BJ (cell line): ENCODE data around the gene KIF26B. TPM values are rescaled to one million over a fixed set of nuclear protein-coding genes. Genes with fewer than 3 reads are reported as not detected.

Source experiments
- CTCF ChIA-PET: fragments of 350-600 bp; formaldehyde crosslinking; extraction: SDS; loops from one replicate; lab custom pipeline; 2021; ENCODE audit warnings: antibody characterized with exemption, inconsistent platforms; lab: Yijun Ruan, JAX
- POLR2A ChIA-PET: fragments of 300-600 bp; sonication (Branson Sonifier 250); formaldehyde crosslinking; extraction: SDS; loops from one replicate; lab custom pipeline; 2021; ENCODE audit warnings: antibody characterized with exemption; lab: Charles Lee
- DNase-seq: peaks from one replicate; pipeline ENCODE4 v3.0.0-alpha.2; 2011; ENCODE audit warnings: low read depth
- H3K27me3 ChIP-seq: 2 replicates; pipeline ENCODE4 v1.6.0; 2011; ENCODE audit warnings: low read length; ENCODE audit not compliant: control insufficient read depth, insufficient read depth
- H3K36me3 ChIP-seq: 2 replicates; pipeline ENCODE4 v1.5.1; 2011; ENCODE audit warnings: low read length; ENCODE audit not compliant: control insufficient read depth, insufficient read depth
- H3K4me3 ChIP-seq: 2 replicates; pipeline ENCODE4 v1.5.1; 2011; ENCODE audit warnings: low read depth, mild to moderate bottlenecking, control low read depth, low read length
- CTCF ChIP-seq: IDR thresholded peaks from 2 replicates; pipeline ENCODE4 v1.5.1; 2011; ENCODE audit warnings: low read depth, mild to moderate bottlenecking, control low read depth, inconsistent platforms, low read length, moderate library complexity; ENCODE audit not compliant: insufficient read depth
- polyA plus RNA-seq: library from polyadenylated mRNA; depleted of rRNA; stranded (reverse); fragments of >200 nt; gene quantifications from 2 replicates; pipeline ENCODE4 v1.2.3, GENCODE V29; 2011

Gene KIF26B
- polyA plus RNA-seq, 1 experiment: 2.8 TPM

- Histone ChIP-seq H3K36me3 (peaks cover 2% of the 10 kb centered on the region), H3K4me3 (no peak overlapping the region), H3K27me3 (no peaks in the 10 kb centered on the region)
- ChIA-PET POLR2A (no interaction called here), CTCF (no interaction called here)
- TF ChIP-seq CTCF: no peak
- DNase-seq: no peak
These were observed 448.6 kb downstream of the KIF26B start for GRCh38 chr1:245603311-245603865.

- no peak overlapping the region for H3K4me3 ChIP-seq
- peaks cover 3% of the 10 kb centered on the region for H3K36me3 ChIP-seq
- DNase-seq: no peak
- no peak for TF ChIP-seq CTCF
- no peaks in the 10 kb centered on the region for H3K27me3 ChIP-seq
- CTCF ChIA-PET: interaction anchor here (1.7 kb wide), 1 partner anchor 10 kb away, joined by 3 read pairs; no protein-coding TSS in a partner anchor
- POLR2A ChIA-PET: no interaction called here
These were observed 450.2 kb downstream of the KIF26B start for GRCh38 chr1:245604979-245605378.

GRCh38 chr1:245605480-245606156 is 450.8 kb downstream of the KIF26B start:
- ChIA-PET CTCF (interaction anchor here (1.7 kb wide), 1 partner anchor 9 kb away, joined by 3 read pairs; no protein-coding TSS in a partner anchor), POLR2A (interaction anchor here (0.6 kb wide), 1 partner anchor 292 kb away, joined by 3 read pairs; no protein-coding TSS in a partner anchor)
- Histone ChIP-seq H3K27me3 (no peaks in the 10 kb centered on the region), H3K4me3 (no peak overlapping the region), H3K36me3 (peaks cover 3% of the 10 kb centered on the region)
- DNase-seq: peak; percentile 60
- no peak for TF ChIP-seq CTCF

- CTCF ChIA-PET: interaction anchor here (0.5 to 1.7 kb wide), 2 partner anchors 9 to 292 kb away, joined by 3 read pairs; no protein-coding TSS in a partner anchor
These were observed 451.5 kb downstream of the KIF26B start for GRCh38 chr1:245606157-245606725.

More at GRCh38 chr1:245606157-245606725, 451.5 kb downstream of the KIF26B start:
- H3K4me3 ChIP-seq: no peak overlapping the region
- H3K36me3 ChIP-seq: peaks cover 3% of the 10 kb centered on the region
- no peak for TF ChIP-seq CTCF
- DNase-seq: no peak
- no peaks in the 10 kb centered on the region for H3K27me3 ChIP-seq
- POLR2A ChIA-PET: interaction anchor here (0.6 kb wide), 1 partner anchor 292 kb away, joined by 3 read pairs; no protein-coding TSS in a partner anchor
